SK-N-SH treated with all-trans-retinoic acid at 6 μM for 48 hours (cell line): ENCODE data around the gene FAM151A.

ENCODE experiments used
- ATAC-seq: fragments of 200-7000 bp; cut with Tn5 transposase; 3 replicates; pipeline ENCODE4 v1.9.1; 2020; ENCODE audit warnings: mild to moderate bottlenecking, moderate library complexity
- ARNTL ChIP-seq: fragments of 450-650 bp; formaldehyde crosslinking; IDR thresholded peaks from 2 replicates; pipeline ENCODE4 v1.5.0; 2020; ENCODE audit warnings: low read depth, mild to moderate bottlenecking, moderate library complexity, borderline replicate concordance
- ESRRG ChIP-seq: fragments of 250-450 bp; sonication (Bioruptor Pico); IDR thresholded peaks from 2 replicates; pipeline ENCODE4 v1.6.1; 2021; ENCODE audit warnings: mild to moderate bottlenecking
- ISL1 ChIP-seq: fragments of 250-450 bp; sonication (Bioruptor Pico); IDR thresholded peaks from 2 replicates; pipeline ENCODE4 v2.1.2; 2022; ENCODE audit warnings: mild to moderate bottlenecking, moderate library complexity
- SNAI2 ChIP-seq: fragments of 250-450 bp; sonication (Bioruptor Pico); IDR thresholded peaks from 2 replicates; pipeline ENCODE4 v1.5.0; 2020; ENCODE audit warnings: mild to moderate bottlenecking, moderate library complexity
- TOX ChIP-seq: fragments of 250-450 bp; sonication (Bioruptor Pico); IDR thresholded peaks from 2 replicates; pipeline ENCODE4 v1.8.0; 2021; ENCODE audit warnings: mild to moderate bottlenecking, moderate library complexity, borderline replicate concordance
- TF ChIP-seq, protein P1 (sequence below): fragments of 250-450 bp; sonication (Bioruptor Pico); IDR thresholded peaks from 2 replicates; pipeline ENCODE4 v1.8.0; 2021; ENCODE audit warnings: low read depth, mild to moderate bottlenecking, moderate library complexity, borderline replicate concordance

The FAM151A gene

DNA sequence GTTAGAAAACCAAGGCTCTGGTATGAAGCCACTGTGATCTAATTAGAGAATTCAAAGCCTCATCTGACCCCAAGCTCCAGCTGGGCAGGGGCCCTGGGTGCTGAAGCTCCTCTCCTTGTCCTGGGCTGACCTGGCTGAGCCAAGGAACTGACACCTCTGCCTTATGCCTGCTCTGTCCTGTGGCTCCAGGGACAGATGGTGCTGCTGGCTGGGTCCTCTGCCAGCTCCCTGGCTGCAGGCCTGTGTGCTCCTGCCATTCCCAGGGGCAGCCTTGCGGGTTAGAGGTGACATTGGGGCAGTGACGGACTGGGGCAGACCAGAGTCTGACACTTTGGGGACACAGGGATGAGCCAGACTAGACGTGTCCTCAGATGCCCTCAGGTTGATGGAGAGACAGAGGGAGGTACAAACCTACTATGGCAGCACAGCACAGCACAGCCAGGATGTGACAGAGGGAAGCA lies 63.5 kb downstream of the FAM151A start:
- TF ChIP-seq SNAI2 (CRISPR knock-in tag), result no peak
- no peak for TF ChIP-seq ISL1
- no peak for TF ChIP-seq TOX (CRISPR knock-in tag)
- TF ChIP-seq, protein P1, sequence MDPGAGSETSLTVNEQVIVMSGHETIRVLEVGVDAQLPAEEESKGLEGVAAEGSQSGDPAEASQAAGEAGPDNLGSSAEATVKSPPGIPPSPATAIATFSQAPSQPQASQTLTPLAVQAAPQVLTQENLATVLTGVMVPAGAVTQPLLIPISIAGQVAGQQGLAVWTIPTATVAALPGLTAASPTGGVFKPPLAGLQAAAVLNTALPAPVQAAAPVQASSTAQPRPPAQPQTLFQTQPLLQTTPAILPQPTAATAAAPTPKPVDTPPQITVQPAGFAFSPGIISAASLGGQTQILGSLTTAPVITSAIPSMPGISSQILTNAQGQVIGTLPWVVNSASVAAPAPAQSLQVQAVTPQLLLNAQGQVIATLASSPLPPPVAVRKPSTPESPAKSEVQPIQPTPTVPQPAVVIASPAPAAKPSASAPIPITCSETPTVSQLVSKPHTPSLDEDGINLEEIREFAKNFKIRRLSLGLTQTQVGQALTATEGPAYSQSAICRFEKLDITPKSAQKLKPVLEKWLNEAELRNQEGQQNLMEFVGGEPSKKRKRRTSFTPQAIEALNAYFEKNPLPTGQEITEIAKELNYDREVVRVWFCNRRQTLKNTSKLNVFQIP, result no peak
- no peak for TF ChIP-seq ARNTL
- no peak for TF ChIP-seq ESRRG (CRISPR knock-in tag)
- peak; percentile 87 for ATAC-seq
